CD4-positive, CD25-positive, alpha-beta regulatory T cell (primary cell): ENCODE measurements around the gene PBX1. TPM values are rescaled to one million over a fixed set of nuclear protein-coding genes. Genes with fewer than 3 reads are reported as not detected.

ENCODE experiments used
- ATAC-seq, 2 donors: fragments of 150-1000 bp; cut with Tn5 transposase; one replicate each; pipeline ENCODE4 v1.10.0; 2021; ENCODE audit warnings: low read depth in 2 of 2, moderate number of reproducible peaks in 2 of 2, moderate library complexity in 1 of 2
- DNase-seq, 3 donors: peaks; one replicate each; pipeline versions ENCODE4 v3.0.0 to v3.0.0-alpha.2; 2012 to 2022; ENCODE audit warnings: mixed read lengths in 1 of 3
- H3K27ac ChIP-seq: one replicate; pipeline ENCODE4 v1.7.0; 2013; ENCODE audit warnings: mild to moderate bottlenecking, low read length; ENCODE audit not compliant: insufficient read depth, poor library complexity, severe bottlenecking
- H3K27me3 ChIP-seq: one replicate; pipeline ENCODE4 v1.7.0; 2013; ENCODE audit warnings: low read length; ENCODE audit not compliant: control insufficient read depth, insufficient read depth
- H3K36me3 ChIP-seq: one replicate; pipeline ENCODE4 v1.7.0; 2013; ENCODE audit warnings: mild to moderate bottlenecking, low read length, moderate library complexity; ENCODE audit not compliant: control insufficient read depth, insufficient read depth
- H3K4me1 ChIP-seq: 2 replicates; pipeline ENCODE4 v1.7.0; 2013; ENCODE audit warnings: mild to moderate bottlenecking, low read length; ENCODE audit not compliant: insufficient read depth, control insufficient read depth, poor library complexity, severe bottlenecking
- H3K4me3 ChIP-seq: one replicate; pipeline ENCODE4 v1.7.0; 2013; ENCODE audit warnings: low read depth, mild to moderate bottlenecking, low read length, moderate library complexity
- H3K9me3 ChIP-seq, 2 experiments: 1 replicate in 1 of 2; 2 replicates in 1 of 2; pipeline ENCODE4 v1.7.0; 2013; ENCODE audit warnings: low read length in 2 of 2, mild to moderate bottlenecking in 1 of 2, moderate library complexity in 1 of 2; ENCODE audit not compliant: control insufficient read depth in 2 of 2
- H3K27ac Mint-ChIP-seq, 3 donors: one replicate each; pipeline ENCODE4 v1.8.0; 2020 to 2022; ENCODE audit warnings: mild to moderate bottlenecking in 3 of 3, mixed read lengths in 3 of 3, moderate library complexity in 2 of 3
- H3K27me3 Mint-ChIP-seq: one replicate; pipeline ENCODE4 v1.8.0; 2022; ENCODE audit warnings: mild to moderate bottlenecking, mixed read lengths
- H3K36me3 Mint-ChIP-seq: one replicate; pipeline ENCODE4 v1.8.0; 2020; ENCODE audit warnings: mixed read lengths
- H3K4me1 Mint-ChIP-seq, 4 donors: one replicate each; pipeline ENCODE4 v1.8.0; 2020 to 2022; ENCODE audit warnings: mixed read lengths in 4 of 4, mild to moderate bottlenecking in 1 of 4
- H3K4me3 Mint-ChIP-seq, 4 donors: one replicate each; pipeline ENCODE4 v1.8.0; 2020 to 2022; ENCODE audit warnings: mild to moderate bottlenecking in 4 of 4, mixed read lengths in 4 of 4, moderate library complexity in 3 of 4
- H3K9me3 Mint-ChIP-seq, 7 donors: one replicate each; pipeline ENCODE4 v1.8.0; 2020 to 2022; ENCODE audit warnings: mixed read lengths in 7 of 7, mild to moderate bottlenecking in 3 of 7, moderate library complexity in 2 of 7
- polyA plus RNA-seq, 4 donors: library from polyadenylated mRNA; unstranded; fragments of 300-500 nt; fragmentation: Illumina TruSeq; gene quantifications; one replicate each; pipeline ENCODE4 v1.2.3, GENCODE V29; 2021
- total RNA-seq: library from RNA; stranded (reverse); gene quantifications from one replicate; pipeline ENCODE4 v1.2.3, GENCODE V29; 2022

The PBX1 gene
- total and polyA plus RNA-seq, 5 donors from 2014 or later, result 0.03 to 1.7 (median 0.10) TPM; not detected in 2

GRCh38 chr1:164641353-164641730, 82.4 kb downstream of the PBX1 start:
- Mint-ChIP-seq H3K9me3 (peaks cover 0 to 3% (median 0%) of the 10 kb centered on the region in 7 donors), H3K36me3 (no peaks in the 10 kb centered on the region), H3K4me1 (no peaks in the 10 kb centered on the region), H3K27ac (no peak overlapping the region), H3K4me3 (no peak overlapping the region), H3K27me3 (peaks cover 4% of the 10 kb centered on the region)
- Histone ChIP-seq H3K9me3 (no peaks in the 10 kb centered on the region), H3K27me3 (no peaks in the 10 kb centered on the region), H3K36me3 (no peaks in the 10 kb centered on the region), H3K27ac (no peak overlapping the region), H3K4me3 (no peak overlapping the region), H3K4me1 (no peaks in the 10 kb centered on the region)
- DNase-seq (no peak), ATAC-seq (no peak)

DNA sequence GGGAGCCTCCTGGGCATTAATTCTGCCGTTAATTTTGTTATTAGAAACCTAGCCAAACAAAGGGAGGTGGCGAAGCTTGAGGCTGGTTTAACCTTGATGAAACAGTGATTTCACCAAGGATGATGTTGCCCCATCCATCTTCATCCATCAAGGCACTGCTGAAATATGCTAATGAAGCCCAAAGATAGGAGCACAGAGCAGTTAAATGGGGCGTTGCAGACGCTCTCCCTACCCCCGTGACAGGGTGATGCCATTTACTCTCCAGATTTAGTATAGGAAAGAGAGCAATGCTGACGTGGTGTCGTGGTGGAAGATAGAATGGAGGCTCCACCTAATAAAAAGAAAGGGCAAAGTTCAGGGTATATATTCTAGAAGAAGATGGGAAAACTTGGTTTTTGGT, 84.0 kb downstream of the PBX1 start:
- no peak overlapping the region for H3K27ac Mint-ChIP-seq

GRCh38 chr1:164644268-164644667, 85.3 kb downstream of the PBX1 start:
- peaks cover 0 to 5% (median 0%) of the 10 kb centered on the region in 7 donors for H3K9me3 Mint-ChIP-seq
- H3K36me3 Mint-ChIP-seq, result no peaks in the 10 kb centered on the region
- no peaks in the 10 kb centered on the region for H3K27me3 ChIP-seq
- H3K4me1 Mint-ChIP-seq, result no peaks in the 10 kb centered on the region
- H3K36me3 ChIP-seq, result no peaks in the 10 kb centered on the region
- ATAC-seq, result no peak
- no peak overlapping the region for H3K4me3 Mint-ChIP-seq
- no peaks in the 10 kb centered on the region for H3K9me3 ChIP-seq
- no peak for DNase-seq
- no peaks in the 10 kb centered on the region for H3K4me1 ChIP-seq
- H3K27ac ChIP-seq, result no peak overlapping the region
- H3K27me3 Mint-ChIP-seq, result no peaks in the 10 kb centered on the region
- no peak overlapping the region for H3K4me3 ChIP-seq
- no peak overlapping the region for H3K27ac Mint-ChIP-seq

More for the DNA sequence above, 84.0 kb downstream of the PBX1 start:
- no peak for ATAC-seq
- DNase-seq, result no peak
- Mint-ChIP-seq H3K36me3 (no peaks in the 10 kb centered on the region), H3K4me1 (no peaks in the 10 kb centered on the region), H3K4me3 (no peak overlapping the region), H3K9me3 (peaks cover 0 to 5% (median 0%) of the 10 kb centered on the region in 7 donors), H3K27me3 (no peaks in the 10 kb centered on the region)
- H3K9me3 ChIP-seq, result no peaks in the 10 kb centered on the region
- no peaks in the 10 kb centered on the region for H3K36me3 ChIP-seq
- H3K27me3 ChIP-seq, result no peaks in the 10 kb centered on the region
- H3K4me3 ChIP-seq, result no peak overlapping the region
- H3K4me1 ChIP-seq, result no peaks in the 10 kb centered on the region
- H3K27ac ChIP-seq, result no peak overlapping the region

DNA sequence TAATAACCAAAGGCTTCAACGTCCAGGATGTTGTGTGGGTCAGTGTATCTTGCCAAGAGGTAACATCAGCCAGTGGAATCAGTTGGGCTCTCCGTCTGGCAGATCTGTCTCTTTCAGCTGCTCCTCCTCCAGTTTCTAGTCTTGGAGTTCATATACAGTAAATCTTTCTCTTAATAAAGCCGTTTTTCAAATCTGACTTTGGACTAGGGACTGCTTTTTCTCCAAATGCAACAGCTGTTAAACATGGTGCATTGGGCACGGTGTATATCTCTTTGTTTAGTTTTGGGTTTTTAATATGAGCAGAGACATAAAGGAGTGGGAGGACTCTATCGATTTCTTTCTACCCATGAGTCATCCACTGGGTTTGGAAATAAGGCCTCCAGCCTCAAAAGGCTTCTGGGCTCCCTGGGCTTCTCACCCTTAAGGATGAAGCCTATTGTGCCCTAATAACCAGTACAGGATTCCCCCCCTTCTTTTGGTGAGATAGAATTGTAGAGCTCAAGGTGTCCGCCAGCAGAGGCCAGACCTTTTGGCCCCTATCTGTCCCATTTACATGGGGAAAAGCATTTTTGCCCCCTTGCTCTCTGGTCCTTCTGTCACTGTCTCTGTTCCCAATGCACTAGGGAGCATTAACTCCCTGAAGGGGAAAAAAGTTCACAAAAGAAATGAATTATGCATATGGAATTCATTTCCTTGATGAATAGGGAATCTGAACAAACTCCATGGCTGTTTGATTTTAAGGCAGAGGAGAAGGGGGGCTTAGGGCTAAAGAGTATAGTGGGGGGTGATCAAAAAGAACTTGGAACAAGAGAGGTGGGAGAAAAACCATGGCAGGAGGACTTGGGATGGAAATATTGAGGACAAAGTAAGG, 86.0 kb downstream of the PBX1 start:
- H3K27me3 Mint-ChIP-seq, result no peaks in the 10 kb centered on the region
- H3K27ac Mint-ChIP-seq, result no peak overlapping the region
- H3K27me3 ChIP-seq, result no peaks in the 10 kb centered on the region
- H3K4me1 Mint-ChIP-seq, result no peaks in the 10 kb centered on the region
- H3K9me3 ChIP-seq, result no peaks in the 10 kb centered on the region
- H3K4me3 ChIP-seq, result no peak overlapping the region
- H3K36me3 Mint-ChIP-seq, result no peaks in the 10 kb centered on the region
- no peak overlapping the region for H3K27ac ChIP-seq
- H3K4me1 ChIP-seq, result no peaks in the 10 kb centered on the region
- DNase-seq (no peak), ATAC-seq (no peak)
- H3K9me3 Mint-ChIP-seq, result peaks cover 0 to 5% (median 0%) of the 10 kb centered on the region in 7 donors
- H3K36me3 ChIP-seq, result no peaks in the 10 kb centered on the region
- no peak overlapping the region for H3K4me3 Mint-ChIP-seq

- Histone ChIP-seq H3K36me3 (no peaks in the 10 kb centered on the region), H3K27me3 (no peaks in the 10 kb centered on the region), H3K9me3 (no peaks in the 10 kb centered on the region), H3K4me3 (no peak overlapping the region), H3K27ac (no peak overlapping the region), H3K4me1 (no peaks in the 10 kb centered on the region)
- DNase-seq (no peak), ATAC-seq (no peak)
- no peak overlapping the region for H3K27ac Mint-ChIP-seq
- H3K27me3 Mint-ChIP-seq, result no peaks in the 10 kb centered on the region
- no peaks in the 10 kb centered on the region for H3K4me1 Mint-ChIP-seq
- H3K4me3 Mint-ChIP-seq, result no peak overlapping the region
- no peaks in the 10 kb centered on the region for H3K36me3 Mint-ChIP-seq
- H3K9me3 Mint-ChIP-seq, result peaks cover 0 to 5% (median 0%) of the 10 kb centered on the region in 7 donors
Measured at GRCh38 chr1:164645921-164646320, 86.9 kb downstream of the PBX1 start.

DNA sequence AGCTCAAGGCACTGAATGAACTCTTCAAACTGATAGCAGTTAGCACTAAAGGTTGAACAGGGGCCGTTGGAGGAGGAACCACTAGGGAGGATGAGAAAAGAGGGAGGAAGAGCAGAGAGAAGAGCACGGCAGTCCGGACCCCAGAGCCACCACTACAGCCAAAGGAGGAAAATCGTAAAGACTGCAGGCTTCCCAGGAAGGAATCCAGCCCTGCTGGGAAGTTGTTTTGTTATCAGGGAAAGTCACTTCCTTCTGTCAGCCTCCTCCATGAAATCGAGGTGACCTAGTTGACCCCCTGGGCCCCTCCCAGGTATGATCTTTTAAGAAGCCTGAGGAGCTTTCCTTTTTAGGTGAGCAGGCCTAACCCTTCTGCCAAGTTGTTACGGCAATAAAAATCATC, 88.2 kb downstream of the PBX1 start:
- peaks cover 0 to 3% (median 2%) of the 10 kb centered on the region in 7 donors for H3K9me3 Mint-ChIP-seq
- DNase-seq, result no peak
- no peak overlapping the region for H3K4me3 ChIP-seq
- H3K4me1 Mint-ChIP-seq, result no peaks in the 10 kb centered on the region
- no peaks in the 10 kb centered on the region for H3K9me3 ChIP-seq
- no peak for ATAC-seq
- no peaks in the 10 kb centered on the region for H3K27me3 Mint-ChIP-seq
- no peak overlapping the region for H3K27ac Mint-ChIP-seq
- no peaks in the 10 kb centered on the region for H3K27me3 ChIP-seq
- H3K4me1 ChIP-seq, result no peaks in the 10 kb centered on the region
- H3K36me3 ChIP-seq, result no peaks in the 10 kb centered on the region
- H3K4me3 Mint-ChIP-seq, result no peak overlapping the region
- no peak overlapping the region for H3K27ac ChIP-seq
- no peaks in the 10 kb centered on the region for H3K36me3 Mint-ChIP-seq

DNA sequence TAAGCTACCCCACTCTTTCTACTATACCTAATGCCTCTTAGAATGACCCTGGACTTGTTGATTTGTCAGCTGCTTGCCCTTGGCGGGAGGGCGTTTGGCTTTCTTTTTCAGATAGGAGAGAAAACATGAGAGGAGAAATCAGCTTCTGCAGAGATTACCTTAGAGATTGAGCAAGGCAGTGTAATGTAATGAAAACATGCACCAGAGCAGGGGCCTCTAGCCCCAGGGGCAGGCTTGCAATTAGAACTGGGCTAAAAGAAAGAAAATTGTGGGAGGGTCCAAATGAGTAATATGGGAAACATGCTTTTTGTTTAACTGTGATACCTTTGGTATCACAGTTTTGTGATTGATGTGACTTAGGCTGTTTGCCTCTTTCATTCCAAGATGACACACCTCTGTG, 89.7 kb downstream of the PBX1 start:
- Mint-ChIP-seq H3K27me3 (no peaks in the 10 kb centered on the region), H3K36me3 (no peaks in the 10 kb centered on the region), H3K4me1 (no peaks in the 10 kb centered on the region), H3K27ac (no peak overlapping the region), H3K9me3 (peaks cover 0 to 3% (median 2%) of the 10 kb centered on the region in 7 donors), H3K4me3 (no peak overlapping the region)
- no peak overlapping the region for H3K27ac ChIP-seq
- H3K36me3 ChIP-seq, result no peaks in the 10 kb centered on the region
- DNase-seq, result no peak
- no peaks in the 10 kb centered on the region for H3K9me3 ChIP-seq
- no peaks in the 10 kb centered on the region for H3K27me3 ChIP-seq
- H3K4me3 ChIP-seq, result no peak overlapping the region
- no peak for ATAC-seq
- no peaks in the 10 kb centered on the region for H3K4me1 ChIP-seq

DNA sequence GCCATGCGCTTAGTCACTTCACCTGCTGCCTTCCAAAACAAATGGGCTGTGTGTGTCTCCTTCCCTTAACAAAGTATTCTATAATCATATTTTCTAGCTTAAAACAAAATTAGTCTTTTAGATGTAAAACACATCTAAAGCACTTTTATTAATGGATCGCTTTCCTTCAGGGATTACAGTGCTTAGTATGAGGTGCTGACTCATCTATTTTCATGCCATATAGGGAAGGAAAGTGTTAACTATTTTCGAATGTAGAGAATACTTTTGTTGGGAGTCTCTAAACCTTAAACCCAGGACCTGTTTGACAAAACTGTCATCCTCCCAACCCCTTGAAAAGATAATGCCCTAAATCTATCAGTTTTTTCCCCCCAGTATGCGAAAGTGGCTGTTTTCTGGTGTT, 90.2 kb downstream of the PBX1 start:
- Histone ChIP-seq H3K4me3 (no peak overlapping the region), H3K36me3 (no peaks in the 10 kb centered on the region), H3K4me1 (no peaks in the 10 kb centered on the region), H3K9me3 (no peaks in the 10 kb centered on the region), H3K27me3 (no peaks in the 10 kb centered on the region), H3K27ac (no peak overlapping the region)
- Mint-ChIP-seq H3K27me3 (no peaks in the 10 kb centered on the region), H3K4me3 (no peak overlapping the region), H3K27ac (no peak overlapping the region), H3K36me3 (no peaks in the 10 kb centered on the region), H3K4me1 (no peaks in the 10 kb centered on the region), H3K9me3 (peaks cover 0 to 3% (median 2%) of the 10 kb centered on the region in 7 donors)
- ATAC-seq (no peak), DNase-seq (no peak)
